GM21423 (cell line): ENCODE measurements around the gene ACLY.
A peak's percentile ranks its signal among the peaks of the same experiment; 100 is the strongest.
"Not testable (repeated sequence)": the region's sequence is repeated elsewhere in the genome, so short reads cannot be mapped to it uniquely, and the experiment has no call there.

Experiments
- ATAC-seq: cut with Tn5 transposase; IDR thresholded peaks from one replicate; pipeline ENCODE4 v1.9.1; 2021; ENCODE audit warnings: mild to moderate bottlenecking, moderate library complexity; ENCODE audit not compliant: unreplicated experiment

ACLY gene

DNA sequence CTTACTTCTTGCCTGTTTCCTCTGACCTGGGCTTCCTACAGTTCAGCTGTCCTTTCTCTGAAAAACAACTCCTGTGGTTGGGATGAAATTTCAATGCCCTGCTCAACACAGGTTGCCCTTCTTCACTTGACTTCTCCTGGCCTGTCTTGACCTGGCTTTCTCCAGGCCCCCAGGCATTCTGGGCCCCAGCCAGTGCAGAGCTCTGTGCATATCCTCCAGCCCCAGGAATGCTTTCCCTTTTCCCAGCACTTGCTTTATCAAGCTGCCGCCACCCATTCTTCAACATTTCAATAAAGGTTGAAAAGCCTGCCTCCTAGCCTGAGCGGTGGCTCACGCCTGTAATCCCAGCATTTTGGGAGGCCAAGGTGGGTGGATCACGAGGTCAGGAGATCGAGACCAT is 22.4 kb upstream of the ACLY start:
- no peak for ATAC-seq

DNA sequence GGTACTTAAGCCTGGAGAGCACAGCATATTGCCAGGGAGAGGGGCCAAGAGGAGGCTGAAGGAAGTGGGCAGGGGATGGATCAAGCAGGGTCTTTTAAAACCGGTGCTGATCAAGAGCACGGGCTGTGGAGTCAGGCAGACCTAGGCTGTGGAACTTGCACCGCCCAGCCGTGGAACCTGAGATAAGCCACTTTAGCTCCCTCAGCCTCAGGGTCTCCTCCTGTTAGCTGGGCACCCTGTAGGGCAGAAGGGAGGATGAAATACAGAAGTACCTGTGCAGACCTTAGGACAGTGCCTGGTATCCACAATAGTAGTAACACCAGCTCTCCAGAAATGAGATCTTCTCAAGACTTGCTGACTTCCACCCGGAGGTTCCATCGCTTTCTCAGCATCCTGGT is 20.9 kb upstream of the ACLY start:
- no peak for ATAC-seq

DNA sequence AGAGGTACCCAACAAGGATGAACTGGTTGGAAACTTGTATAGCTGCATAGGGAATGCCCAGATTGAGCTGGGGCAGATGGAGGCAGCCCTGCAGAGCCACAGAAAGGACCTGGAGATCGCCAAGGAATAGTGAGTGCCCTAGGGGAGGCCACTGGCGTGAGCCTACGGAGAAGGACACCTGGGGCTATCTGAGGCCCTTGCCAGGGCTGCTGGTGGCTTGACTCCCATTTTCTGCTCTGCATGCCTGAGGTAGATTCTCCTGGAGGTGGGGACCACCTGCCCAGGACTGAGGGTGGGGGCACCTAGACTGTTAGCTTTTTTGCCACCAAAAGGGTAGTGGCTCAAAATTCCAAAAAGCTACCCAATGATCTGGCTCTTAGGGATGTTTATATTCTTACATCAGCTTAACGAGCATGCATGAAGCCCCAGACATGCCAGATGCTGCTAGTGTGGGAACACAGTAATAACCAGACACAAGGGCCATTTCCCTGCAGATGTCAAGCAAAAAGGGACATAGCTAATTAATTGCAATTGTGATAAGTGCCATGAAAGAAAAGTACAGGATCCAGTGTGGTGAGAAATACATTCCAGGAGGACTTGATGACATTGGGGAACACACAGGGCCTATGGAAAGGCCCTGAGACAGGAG is 20.4 kb upstream of the ACLY start:
- ATAC-seq: no peak

DNA sequence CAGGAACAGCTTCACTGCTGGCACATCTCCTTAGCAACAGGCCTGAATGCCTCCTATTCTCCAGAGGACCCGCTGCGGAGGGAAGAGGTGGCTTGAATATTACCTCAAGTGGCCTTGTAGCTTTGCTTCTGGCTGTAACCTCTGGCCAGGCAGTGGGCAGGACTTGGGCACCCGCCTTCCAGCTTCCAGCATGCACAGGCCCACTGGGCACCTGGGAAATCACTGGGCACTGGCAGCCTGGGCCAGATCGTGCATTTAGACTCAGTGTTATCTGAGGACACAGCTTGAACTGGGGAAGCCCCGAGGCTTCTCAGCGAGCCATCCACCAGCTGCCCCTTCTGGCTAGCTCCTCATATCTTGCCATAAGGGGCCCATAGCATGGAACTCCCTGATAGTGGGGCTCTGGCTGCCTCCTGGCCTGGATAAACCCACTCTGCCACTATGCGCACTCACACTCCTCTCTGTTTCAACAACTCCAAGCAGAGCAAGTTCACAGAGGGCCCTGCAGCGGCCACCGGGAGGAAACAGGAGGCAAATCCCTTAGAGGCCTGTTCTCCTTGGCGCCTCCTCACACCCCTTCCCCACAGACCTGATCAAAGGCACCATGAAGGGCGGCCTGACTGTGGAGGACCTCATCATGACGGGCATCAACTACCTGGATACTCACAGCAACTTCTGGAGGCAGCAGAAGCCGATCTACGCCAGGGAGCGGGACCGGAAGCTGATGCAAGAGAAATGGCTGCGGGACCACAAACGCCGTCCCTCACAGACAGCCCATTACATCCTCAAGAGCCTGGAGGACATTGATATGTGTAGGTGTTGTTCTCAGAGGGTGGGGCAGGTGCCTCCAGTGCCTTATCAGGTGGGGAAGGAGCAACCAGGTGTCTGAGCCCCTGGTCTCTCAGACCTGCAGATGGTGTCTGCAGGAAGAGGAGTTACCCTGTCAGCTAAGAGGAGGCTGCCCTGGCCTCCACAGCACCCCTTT is 19.5 kb upstream of the ACLY start:
- no peak for ATAC-seq

DNA sequence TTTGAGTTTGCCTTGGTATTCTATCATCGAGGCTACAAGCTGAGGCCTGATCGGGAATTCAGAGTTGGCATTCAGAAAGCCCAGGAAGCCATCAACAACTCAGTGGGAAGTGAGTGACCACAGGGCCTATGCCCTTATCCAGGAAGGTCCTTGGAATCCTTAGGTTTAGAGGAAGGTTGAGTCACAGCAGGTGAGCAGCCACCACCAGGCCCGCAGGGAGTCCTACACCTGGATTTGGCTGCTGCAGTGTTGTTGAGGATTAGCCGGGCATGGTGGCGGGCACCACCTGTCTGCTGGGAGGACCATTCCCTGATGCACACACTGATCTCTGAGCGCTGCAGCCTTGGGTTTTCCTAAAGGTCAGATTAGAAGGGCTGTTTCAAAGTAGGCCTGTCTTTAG is 16.9 kb upstream of the ACLY start:
- ATAC-seq: no peak

DNA sequence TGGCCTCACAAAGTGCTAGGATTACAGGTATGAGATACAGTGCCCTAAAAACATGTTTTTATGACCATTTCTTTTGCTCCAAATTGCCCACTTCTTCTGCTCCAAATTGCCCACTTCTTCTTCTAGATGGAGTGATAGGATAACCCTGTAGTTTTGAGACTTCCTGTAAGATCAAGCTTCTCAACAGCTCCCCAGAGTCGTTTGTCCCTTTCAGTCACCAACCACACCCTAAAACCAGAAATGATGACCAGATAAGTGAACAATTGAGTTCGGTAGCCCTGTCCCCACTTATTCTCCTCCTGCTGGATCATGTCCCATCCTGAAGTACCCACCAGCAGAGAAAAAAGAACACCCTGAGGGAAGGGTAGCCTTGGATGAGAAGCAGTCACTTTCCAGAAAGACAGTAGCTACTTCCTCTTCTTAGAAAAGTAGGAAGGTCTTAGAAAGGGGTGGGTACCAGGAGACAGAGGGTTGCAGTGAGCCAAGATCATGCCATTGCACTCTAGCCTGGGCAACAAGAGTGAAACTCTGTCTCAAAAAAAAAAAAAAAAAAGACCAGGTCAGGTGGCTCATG is 14.2 kb upstream of the ACLY start:
- no peak for ATAC-seq

DNA sequence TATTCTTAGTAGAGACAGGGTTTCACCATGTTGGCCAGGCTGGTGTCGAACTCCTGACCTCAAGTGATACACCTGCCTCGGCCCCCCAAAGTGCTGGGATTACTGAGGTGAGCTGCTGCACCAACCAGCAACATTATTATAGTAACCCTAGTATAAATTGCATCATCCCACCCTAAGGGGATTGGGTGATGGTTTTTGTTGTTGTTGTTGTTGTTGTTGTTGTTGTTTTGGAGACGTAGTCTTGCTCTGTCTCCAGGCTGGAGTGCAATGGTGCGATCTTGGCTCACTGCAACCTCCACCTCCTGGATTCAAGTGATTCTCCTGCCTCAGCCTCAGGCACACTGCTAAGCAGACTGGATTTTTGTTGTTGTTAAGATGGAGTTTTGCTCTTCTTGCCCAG is 13.0 kb upstream of the ACLY start:
- ATAC-seq: not testable (repeated sequence)

DNA sequence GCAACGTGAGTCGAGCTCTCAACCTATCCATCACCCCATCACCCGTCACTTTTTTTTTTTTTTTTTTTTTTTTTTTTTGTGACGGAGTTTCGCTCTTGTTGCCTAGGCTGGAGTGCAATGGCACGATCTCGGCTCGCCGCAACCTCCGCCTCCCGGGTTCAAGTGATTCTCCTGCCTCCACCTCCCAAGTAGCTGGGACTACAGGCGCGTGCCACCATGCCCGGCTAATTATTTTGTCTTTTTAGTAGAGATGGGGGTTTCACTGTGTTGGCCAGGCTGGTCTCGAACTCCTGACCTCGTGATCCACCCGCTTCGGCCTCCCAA is 12.0 kb upstream of the ACLY start:
- ATAC-seq: peak; percentile 17

DNA sequence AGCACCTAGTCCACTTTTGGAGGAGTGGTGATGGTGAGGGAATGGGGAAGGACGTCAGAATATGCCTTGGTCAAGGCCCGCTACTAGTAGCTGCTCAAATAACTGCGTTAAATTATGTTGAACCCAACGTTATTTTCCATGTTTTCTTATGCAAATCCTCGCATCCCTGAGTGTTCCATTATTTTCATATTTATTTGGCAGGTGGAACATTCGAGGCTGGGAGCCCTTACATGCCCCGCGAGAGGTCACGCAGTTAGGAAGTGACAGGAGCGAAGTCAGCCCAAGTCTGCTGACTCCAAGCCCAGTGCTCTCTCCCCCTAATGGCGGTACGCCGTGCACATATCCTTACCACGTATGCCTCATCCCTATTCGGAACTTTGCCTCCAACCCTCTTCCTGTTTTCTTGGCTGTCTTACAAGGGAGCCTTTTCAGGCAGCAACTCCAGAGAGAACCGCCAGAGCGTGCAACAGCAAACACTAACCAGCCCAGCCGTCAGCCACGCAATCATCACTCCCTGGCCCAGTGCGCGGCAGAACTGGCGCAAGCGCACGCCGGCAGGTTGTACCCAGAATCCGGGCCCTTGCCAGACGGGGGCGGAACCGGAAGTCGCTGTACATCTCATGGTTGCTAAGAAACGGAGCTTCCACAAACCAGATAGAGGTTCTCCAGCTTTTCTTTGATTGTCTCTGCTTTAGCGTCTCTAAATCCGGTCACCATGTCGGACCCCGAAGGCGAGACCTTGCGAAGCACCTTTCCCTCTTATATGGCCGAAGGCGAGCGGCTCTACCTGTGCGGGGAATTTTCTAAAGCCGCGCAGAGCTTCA is 11.5 kb upstream of the ACLY start, which contains the start of gene ODAD4:
TSS of gene ODAD4 (plus strand) at position 609 of the 824 bp plus-strand sequence. CDS start at position 716, 107 bp downstream.
- peak; percentile 91 for ATAC-seq

DNA sequence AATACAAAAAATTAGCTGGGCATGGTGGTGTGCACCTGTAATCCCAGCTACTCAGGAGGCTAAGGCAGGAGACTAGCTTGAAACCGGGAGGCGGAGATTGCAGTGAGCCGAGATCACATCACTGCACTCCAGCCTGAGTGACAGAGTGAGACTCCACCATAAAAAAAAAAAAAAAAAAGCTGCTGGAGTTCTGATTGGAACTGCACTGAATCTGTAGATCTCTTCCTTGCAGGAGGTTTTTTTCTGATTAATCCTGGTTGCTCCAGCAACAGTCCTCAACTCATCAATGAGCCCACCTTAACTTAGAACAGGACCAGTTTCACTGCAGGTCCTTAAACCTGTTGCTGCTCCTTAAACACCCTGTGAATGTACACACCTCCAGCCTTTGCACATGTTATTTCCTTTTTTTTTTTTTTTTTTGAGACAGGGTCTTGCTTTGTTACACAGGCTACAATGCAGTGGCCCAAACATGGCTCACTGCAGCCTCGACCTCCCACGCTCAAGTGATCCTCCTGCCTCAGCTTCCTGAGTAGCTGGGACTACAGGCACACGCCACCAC is 10.0 kb upstream of the ACLY start:
- no peak for ATAC-seq

DNA sequence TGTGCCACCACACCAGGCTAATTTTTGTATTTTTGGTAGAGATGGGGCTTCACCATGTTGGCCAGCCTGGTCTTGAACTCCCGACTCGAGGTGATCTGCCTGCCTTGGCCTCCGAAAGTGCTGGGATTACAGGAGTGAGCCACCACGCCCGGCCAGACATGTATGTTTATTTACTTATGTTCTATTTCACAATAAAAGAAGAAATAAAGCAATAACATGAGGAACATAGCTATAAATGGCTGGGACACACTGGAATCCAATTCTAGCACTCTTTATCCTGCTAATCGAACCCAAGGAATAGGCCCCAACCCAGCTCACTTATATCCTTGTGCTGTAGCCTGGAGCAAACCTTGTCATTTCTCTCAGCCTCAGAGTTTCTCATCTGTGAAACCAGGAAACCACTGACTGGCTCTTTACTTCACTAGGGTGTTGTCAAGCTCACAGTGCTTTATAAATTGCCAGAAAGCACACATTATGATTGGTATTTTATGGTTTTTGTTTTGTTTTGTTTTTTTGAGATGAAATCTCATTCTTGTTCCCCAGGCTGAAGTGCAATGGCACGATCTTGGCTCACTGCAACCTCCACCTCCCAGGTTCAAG is 7.3 kb upstream of the ACLY start:
- ATAC-seq: no peak

DNA sequence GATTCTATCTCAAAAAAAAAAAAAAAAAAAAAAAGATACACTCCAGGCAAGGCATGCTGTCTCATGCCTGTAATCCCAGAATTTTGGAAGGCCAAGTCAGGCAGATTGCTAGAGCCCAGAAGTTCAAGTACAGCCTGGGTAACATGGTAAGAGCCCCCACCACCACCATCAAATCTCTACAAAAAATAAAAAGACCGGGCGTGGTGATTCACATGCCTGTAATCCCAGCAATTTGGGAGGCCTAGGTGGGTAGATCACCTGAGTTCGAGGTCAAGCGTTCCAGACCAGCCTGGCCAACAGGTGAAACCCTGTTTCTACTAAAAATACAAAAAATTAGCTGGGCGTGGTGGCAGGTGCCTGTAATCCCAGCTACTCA is 1.8 kb upstream of the ACLY start:
- ATAC-seq: no peak

DNA sequence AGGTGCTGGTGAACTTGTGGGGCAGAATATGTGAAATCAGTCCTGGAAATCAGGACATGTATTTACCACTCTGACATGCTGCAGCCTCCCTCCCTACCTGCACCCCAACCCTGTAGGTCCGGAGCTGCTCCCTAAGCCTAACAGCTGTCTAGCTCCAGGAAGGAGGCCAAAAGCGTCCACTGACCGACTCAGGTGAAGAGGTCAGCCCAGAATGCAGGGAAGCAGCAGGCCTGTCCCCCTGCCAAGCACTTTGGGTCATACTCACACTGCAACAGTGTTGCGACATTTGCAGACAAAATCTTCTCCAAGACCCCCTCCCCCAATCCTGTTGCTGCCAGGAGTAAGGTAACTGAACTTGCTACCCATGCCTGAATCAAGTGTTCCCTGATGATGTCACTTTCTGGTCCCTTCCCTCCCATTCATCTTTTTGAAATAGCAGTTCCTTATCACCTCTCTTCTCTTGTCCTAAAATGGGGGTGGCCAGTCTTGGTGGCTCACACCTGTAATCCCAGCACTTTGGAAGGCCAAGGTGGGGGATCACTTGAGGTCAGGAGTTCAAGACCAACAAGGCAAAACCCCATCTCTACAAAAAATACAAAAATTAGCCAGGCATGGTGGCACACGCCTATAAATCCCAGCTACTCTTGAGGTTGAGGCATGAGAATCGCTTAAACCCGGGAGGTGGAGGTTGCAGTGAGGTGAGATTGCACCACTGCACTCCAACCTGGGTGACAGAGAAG is 1.3 kb upstream of the ACLY start:
- no peak for ATAC-seq

DNA sequence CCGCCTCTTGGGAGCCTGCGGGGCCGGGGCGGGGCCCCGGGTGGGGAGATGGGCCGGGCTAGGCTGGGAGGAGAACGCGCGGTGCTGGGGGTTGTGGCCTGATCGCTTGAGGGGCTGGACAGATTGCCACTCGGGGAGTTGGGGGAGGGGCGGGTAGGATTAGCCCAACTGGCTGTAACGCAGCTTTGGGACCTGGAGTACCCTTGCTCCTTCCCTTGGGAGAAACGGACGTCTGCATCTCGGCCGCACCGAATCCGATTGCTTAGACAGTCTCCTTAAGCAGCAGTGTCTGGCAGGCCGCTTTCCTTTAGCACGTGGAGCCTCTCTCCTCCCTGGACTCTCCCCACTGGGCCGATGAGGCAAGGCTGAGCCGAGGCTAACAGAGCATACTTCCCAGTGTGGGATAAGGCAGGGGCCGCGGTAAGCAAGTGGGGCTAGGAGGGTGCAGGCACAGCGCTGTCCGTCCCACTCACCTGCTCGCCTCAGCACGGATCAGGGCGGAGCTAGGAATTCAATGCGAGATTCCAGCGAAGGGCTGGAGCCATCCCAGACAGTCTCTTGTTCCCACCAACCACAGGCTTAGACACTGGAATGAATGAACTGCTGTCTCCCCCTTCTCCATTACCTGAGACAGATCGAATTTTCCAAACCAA is 540 bp upstream of the ACLY start:
- no peak for ATAC-seq

DNA sequence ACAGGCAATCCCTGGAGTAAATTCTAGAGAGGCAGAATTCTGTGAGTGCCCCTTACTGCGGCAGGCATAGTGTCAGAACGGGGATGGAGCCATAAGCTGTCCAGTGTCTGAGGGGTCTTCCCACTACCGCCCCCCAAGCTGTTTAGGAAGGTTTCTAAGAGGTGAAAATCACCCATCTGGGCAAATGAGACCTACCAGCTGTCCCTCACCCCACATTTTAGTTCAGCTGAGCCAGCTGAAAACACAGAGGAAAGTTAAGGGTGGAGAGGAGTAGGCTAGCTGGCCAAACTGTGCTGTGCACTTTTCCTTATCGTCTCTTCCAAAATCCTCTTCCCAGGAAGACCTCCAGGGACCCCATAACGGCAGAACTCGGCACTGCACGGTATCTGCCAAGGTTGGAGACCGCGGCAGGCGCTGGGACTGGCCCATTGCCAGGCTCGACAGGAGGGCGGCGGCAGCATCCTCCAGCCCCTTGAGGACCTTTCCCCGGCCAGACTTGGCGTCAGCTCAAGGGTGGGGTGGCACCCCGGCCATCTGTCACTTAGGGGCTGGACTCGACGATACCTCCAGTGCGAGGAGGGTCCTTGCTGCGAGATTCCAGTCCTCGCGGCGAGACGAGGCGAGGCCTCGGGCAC is 955 bp downstream of the ACLY start:
- ATAC-seq: no peak

DNA sequence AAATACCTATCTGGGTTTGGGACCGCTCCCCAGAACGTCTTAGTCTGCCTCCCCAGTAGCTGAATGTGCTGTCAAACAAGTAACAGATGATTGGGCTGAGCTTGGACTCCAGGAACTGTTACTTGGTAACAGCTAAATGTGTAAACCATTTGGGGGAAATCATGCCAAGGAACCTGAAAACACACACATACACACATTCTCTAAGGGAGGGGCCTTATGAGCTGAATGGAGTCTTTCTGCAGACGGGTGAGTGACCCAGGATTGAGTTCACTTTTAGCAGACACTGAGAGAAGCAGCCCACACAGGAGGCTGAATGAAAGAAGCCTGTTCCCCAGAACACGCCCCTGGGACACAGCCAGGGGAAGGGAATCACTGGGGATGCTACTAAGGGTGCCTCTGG is 1.6 kb downstream of the ACLY start:
- ATAC-seq: no peak

DNA sequence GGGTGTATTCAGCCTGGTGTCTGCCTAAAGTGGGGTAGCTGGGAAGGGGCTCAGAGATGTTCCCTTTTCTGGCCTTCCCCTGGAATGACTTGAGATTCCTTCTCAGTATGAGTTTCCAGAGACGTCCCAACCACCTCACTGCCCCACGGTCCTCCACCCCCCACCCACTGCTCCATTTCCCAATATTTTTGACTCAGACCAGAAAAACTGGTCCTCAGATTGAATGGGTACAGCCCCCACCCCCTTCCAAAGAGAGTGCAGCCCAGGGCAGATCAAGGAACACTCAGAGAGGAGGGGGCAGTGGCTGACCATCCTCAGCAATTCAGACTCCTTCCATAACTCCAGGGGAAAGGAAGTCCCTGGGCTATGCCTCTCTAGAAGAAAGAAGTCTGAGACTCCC is 3.2 kb downstream of the ACLY start:
- no peak for ATAC-seq

DNA sequence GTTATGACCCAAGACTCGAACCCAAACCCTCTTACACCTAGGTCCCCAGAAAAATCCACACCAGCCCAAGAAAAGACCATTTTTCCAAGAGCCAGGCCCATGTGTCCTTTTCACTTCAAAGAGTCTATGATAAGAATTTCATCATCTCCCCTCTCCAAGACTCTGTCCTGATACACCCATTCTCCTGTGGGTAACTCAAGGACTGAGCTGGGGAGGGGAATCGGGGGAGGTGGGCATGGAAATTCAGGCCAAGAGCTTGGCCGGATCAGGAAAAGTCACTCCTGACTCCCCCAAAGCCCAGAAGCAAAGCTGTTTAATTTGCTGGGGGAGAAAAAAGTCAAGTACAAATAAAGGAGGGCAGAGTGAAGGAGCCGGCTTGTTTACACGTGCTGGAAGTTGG is 3.7 kb downstream of the ACLY start:
- ATAC-seq: no peak

DNA sequence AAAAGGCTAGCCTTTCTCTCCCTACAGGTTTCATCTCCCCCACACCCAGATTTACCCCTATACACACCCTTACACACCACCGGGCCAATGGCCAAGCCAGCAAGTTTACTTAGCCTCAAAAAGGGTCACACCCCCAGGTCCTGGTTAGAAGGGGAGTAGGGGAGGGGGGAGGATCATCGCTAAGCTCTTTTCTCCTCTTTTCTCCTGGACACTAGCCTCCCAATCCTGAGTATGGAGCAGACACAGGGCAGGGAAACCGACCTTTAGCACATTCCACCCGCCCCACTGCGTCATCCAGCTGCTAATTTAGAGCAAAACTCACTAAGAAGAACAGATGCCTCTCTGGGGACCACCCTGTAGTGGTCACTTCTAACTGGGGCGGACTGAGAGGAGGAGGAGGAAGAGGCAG is 4.4 kb downstream of the ACLY start:
- no peak for ATAC-seq
